Measurements from ENCODE around the gene METTL26. TPM values are rescaled to one million over a fixed set of nuclear protein-coding genes. Genes with fewer than 3 reads are reported as not detected.
A peak's percentile ranks its signal among the peaks of the same experiment; 100 is the strongest.

Gene METTL26
- total RNA-seq, 2 experiments from 2014 or later, result 89.0 to 94.0 TPM

- Mint-ChIP-seq H3K4me1 (ENCODE audit: low read depth) (peaks cover 7% of the 10 kb centered on the region), H3K27ac (no peak overlapping the region), H3K27me3 (ENCODE audit: low read depth) (no peaks in the 10 kb centered on the region), H3K4me3 (no peak overlapping the region), H3K9me3 (ENCODE audit: insufficient read depth) (no peaks in the 10 kb centered on the region), H3K36me3 (ENCODE audit: low read depth) (peaks cover 8% of the 10 kb centered on the region)
- CTCF ChIA-PET, result no interaction called here
- DNase-seq (no peak), ATAC-seq (no peak)
- POLR2A ChIA-PET, result interaction anchor here (1.0 kb wide), 1 partner anchor 13 kb away, joined by 3 read pairs; the partner anchor contains the start of gene WDR90
These were observed 26.5 kb upstream of the METTL26 start for GRCh38 chr16:662597-662996.

GRCh38 chr16:662095-662494 lies 26.0 kb upstream of the METTL26 start:
- ATAC-seq (no peak), DNase-seq (no peak)
- Mint-ChIP-seq H3K27me3 (ENCODE audit: low read depth) (no peaks in the 10 kb centered on the region), H3K27ac (no peak overlapping the region), H3K4me1 (ENCODE audit: low read depth) (peaks cover 5% of the 10 kb centered on the region), H3K4me3 (no peak overlapping the region), H3K36me3 (ENCODE audit: low read depth) (peaks cover 8% of the 10 kb centered on the region), H3K9me3 (ENCODE audit: insufficient read depth) (no peaks in the 10 kb centered on the region)
- ChIA-PET CTCF (no interaction called here), POLR2A (interaction anchor here (0.6 to 1.0 kb wide), 2 partner anchors 11 to 13 kb away, joined by 3 read pairs; partner anchors contain the start of gene WDR90)

- H3K27ac Mint-ChIP-seq, result no peak overlapping the region
- H3K9me3 Mint-ChIP-seq (ENCODE audit: insufficient read depth), result no peaks in the 10 kb centered on the region
- H3K36me3 Mint-ChIP-seq (ENCODE audit: low read depth), result peaks cover 8% of the 10 kb centered on the region
- ChIA-PET CTCF (interaction anchor here (1.1 kb wide), 1 partner anchor 10 kb away, joined by 4 read pairs; no protein-coding TSS in a partner anchor), POLR2A (interaction anchor here (0.6 to 1.3 kb wide), 3 partner anchors 10 to 12 kb away, joined by 3 read pairs; partner anchors contain the start of gene WDR90)
- peaks cover 5% of the 10 kb centered on the region for H3K4me1 Mint-ChIP-seq (ENCODE audit: low read depth)
- no peaks in the 10 kb centered on the region for H3K27me3 Mint-ChIP-seq (ENCODE audit: low read depth)
- no peak overlapping the region for H3K4me3 Mint-ChIP-seq
- ATAC-seq (no peak), DNase-seq (no peak)
These were observed 25.2 kb upstream of the METTL26 start for GRCh38 chr16:661184-661821.

GRCh38 chr16:660459-661183 lies 24.5 kb upstream of the METTL26 start:
- no peaks in the 10 kb centered on the region for H3K27me3 Mint-ChIP-seq (ENCODE audit: low read depth)
- DNase-seq (peak; percentile 67), ATAC-seq (peak; percentile 59)
- no peak overlapping the region for H3K4me3 Mint-ChIP-seq
- H3K27ac Mint-ChIP-seq, result no peak overlapping the region
- POLR2A ChIA-PET, result interaction anchor here (1.3 kb wide), 1 partner anchor 9 kb away, joined by 3 read pairs; no protein-coding TSS in a partner anchor
- H3K4me1 Mint-ChIP-seq (ENCODE audit: low read depth), result peaks cover 5% of the 10 kb centered on the region
- CTCF ChIA-PET, result interaction anchor here (1.1 kb wide), 1 partner anchor 10 kb away, joined by 4 read pairs; no protein-coding TSS in a partner anchor
- peaks cover 8% of the 10 kb centered on the region for H3K36me3 Mint-ChIP-seq (ENCODE audit: low read depth)
- no peaks in the 10 kb centered on the region for H3K9me3 Mint-ChIP-seq (ENCODE audit: insufficient read depth)

GRCh38 chr16:660132-660458 lies 24.0 kb upstream of the METTL26 start:
- H3K36me3 Mint-ChIP-seq (ENCODE audit: low read depth), result peaks cover 8% of the 10 kb centered on the region
- no peak overlapping the region for H3K4me3 Mint-ChIP-seq
- DNase-seq, result no peak
- H3K9me3 Mint-ChIP-seq (ENCODE audit: insufficient read depth), result no peaks in the 10 kb centered on the region
- peaks cover 5% of the 10 kb centered on the region for H3K4me1 Mint-ChIP-seq (ENCODE audit: low read depth)
- H3K27ac Mint-ChIP-seq, result no peak overlapping the region
- no peak for ATAC-seq
- POLR2A ChIA-PET, result interaction anchor here (0.5 to 1.3 kb wide), 2 partner anchors 8 to 9 kb away, joined by 3 read pairs; no protein-coding TSS in a partner anchor
- CTCF ChIA-PET, result interaction anchor here (1.1 kb wide), 1 partner anchor 9 kb away, joined by 4 read pairs; no protein-coding TSS in a partner anchor
- H3K27me3 Mint-ChIP-seq (ENCODE audit: low read depth), result no peaks in the 10 kb centered on the region

GRCh38 chr16:659618-660017 lies 23.5 kb upstream of the METTL26 start:
- Mint-ChIP-seq H3K4me3 (no peak overlapping the region), H3K36me3 (ENCODE audit: low read depth) (peaks cover 8% of the 10 kb centered on the region), H3K27me3 (ENCODE audit: low read depth) (no peaks in the 10 kb centered on the region), H3K4me1 (ENCODE audit: low read depth) (peaks cover 5% of the 10 kb centered on the region), H3K9me3 (ENCODE audit: insufficient read depth) (no peaks in the 10 kb centered on the region), H3K27ac (no peak overlapping the region)
- ATAC-seq (no peak), DNase-seq (no peak)
- ChIA-PET POLR2A (interaction anchor here (0.5 to 1.3 kb wide), 3 partner anchors 8 to 10 kb away, joined by 3 read pairs; no protein-coding TSS in a partner anchor), CTCF (no interaction called here)

GRCh38 chr16:658679-659571 lies 22.8 kb upstream of the METTL26 start:
- Mint-ChIP-seq H3K9me3 (ENCODE audit: insufficient read depth) (no peaks in the 10 kb centered on the region), H3K4me1 (ENCODE audit: low read depth) (peaks cover 5% of the 10 kb centered on the region), H3K4me3 (no peak overlapping the region), H3K36me3 (ENCODE audit: low read depth) (peaks cover 8% of the 10 kb centered on the region), H3K27me3 (ENCODE audit: low read depth) (no peaks in the 10 kb centered on the region), H3K27ac (no peak overlapping the region)
- POLR2A ChIA-PET, result interaction anchor here (1.1 kb wide), 1 partner anchor 9 kb away, joined by 3 read pairs; no protein-coding TSS in a partner anchor
- CTCF ChIA-PET, result no interaction called here
- DNase-seq (no peak), ATAC-seq (no peak)

- DNase-seq, result no peak
- Mint-ChIP-seq H3K4me3 (no peak overlapping the region), H3K9me3 (ENCODE audit: insufficient read depth) (no peaks in the 10 kb centered on the region), H3K36me3 (ENCODE audit: low read depth) (peaks cover 5% of the 10 kb centered on the region), H3K4me1 (ENCODE audit: low read depth) (peaks cover 5% of the 10 kb centered on the region), H3K27ac (no peak overlapping the region), H3K27me3 (ENCODE audit: low read depth) (no peaks in the 10 kb centered on the region)
- ChIA-PET CTCF (no interaction called here), POLR2A (no interaction called here)
- no peak for ATAC-seq
These were observed 21.4 kb upstream of the METTL26 start for GRCh38 chr16:657487-657886.

GRCh38 chr16:654034-654433 lies 17.9 kb upstream of the METTL26 start:
- ChIA-PET CTCF (no interaction called here), POLR2A (interaction anchor here (0.6 to 1.6 kb wide), 2 partner anchors 11 to 12 kb away, joined by 3 to 5 read pairs; partner anchors contain the start of gene MCRIP2)
- H3K27ac Mint-ChIP-seq, result no peak overlapping the region
- no peaks in the 10 kb centered on the region for H3K9me3 Mint-ChIP-seq (ENCODE audit: insufficient read depth)
- H3K4me3 Mint-ChIP-seq, result no peak overlapping the region
- peaks cover 6% of the 10 kb centered on the region for H3K4me1 Mint-ChIP-seq (ENCODE audit: low read depth)
- H3K27me3 Mint-ChIP-seq (ENCODE audit: low read depth), result no peaks in the 10 kb centered on the region
- no peak for ATAC-seq
- peaks cover 2% of the 10 kb centered on the region for H3K36me3 Mint-ChIP-seq (ENCODE audit: low read depth)
- DNase-seq, result no peak

- H3K36me3 Mint-ChIP-seq (ENCODE audit: low read depth), result peaks cover 2% of the 10 kb centered on the region
- no peaks in the 10 kb centered on the region for H3K27me3 Mint-ChIP-seq (ENCODE audit: low read depth)
- ATAC-seq, result no peak
- no peaks in the 10 kb centered on the region for H3K9me3 Mint-ChIP-seq (ENCODE audit: insufficient read depth)
- no peak for DNase-seq
- peaks cover 13% of the 10 kb centered on the region for H3K4me1 Mint-ChIP-seq (ENCODE audit: low read depth)
- no peak overlapping the region for H3K27ac Mint-ChIP-seq
- H3K4me3 Mint-ChIP-seq, result no peak overlapping the region
- ChIA-PET POLR2A (interaction anchor here (0.7 kb wide), 1 partner anchor 7 kb away, joined by 3 read pairs; no protein-coding TSS in a partner anchor), CTCF (no interaction called here)
These were observed 16.6 kb upstream of the METTL26 start for GRCh38 chr16:652454-653305.

GRCh38 chr16:651844-652243 lies 15.7 kb upstream of the METTL26 start:
- H3K27me3 Mint-ChIP-seq (ENCODE audit: low read depth), result no peaks in the 10 kb centered on the region
- no peaks in the 10 kb centered on the region for H3K9me3 Mint-ChIP-seq (ENCODE audit: insufficient read depth)
- no peak for DNase-seq
- H3K4me1 Mint-ChIP-seq (ENCODE audit: low read depth), result peaks cover 15% of the 10 kb centered on the region
- H3K27ac Mint-ChIP-seq, result no peak overlapping the region
- H3K36me3 Mint-ChIP-seq (ENCODE audit: low read depth), result peaks cover 2% of the 10 kb centered on the region
- no peak for ATAC-seq
- H3K4me3 Mint-ChIP-seq, result no peak overlapping the region
- ChIA-PET POLR2A (interaction anchor here (0.7 kb wide), 1 partner anchor 8 kb away, joined by 3 read pairs; no protein-coding TSS in a partner anchor), CTCF (interaction anchor here (1.2 to 1.5 kb wide), 2 partner anchors 9 to 16 kb away, joined by 4 read pairs; partner anchors contain the start of gene RHOT2)
